ENCODE results near the gene ADAMTS2.

GRCh38 chr5:179387151-179388110, 42.2 kb upstream of the ADAMTS2 start:
- TF ChIP-seq EZH2 (IDR thresholded peaks at IDR 0.05) = no peak
- TF ChIP-seq POLR2AphosphoS5 (IDR thresholded peaks at IDR 0.05; ENCODE audit: borderline replicate concordance, low read depth, low read length) = no peak
